DMS53 treated with DMSO at 0.1 percent for 48 hours (cell line): ENCODE measurements around the gene SAE1.

ENCODE experiments used
- DNase-seq: peaks from one replicate; lab custom pipeline; 2025; ENCODE audit not compliant: unreplicated experiment; lab: John Stamatoyannopoulos, UW

SAE1 gene

DNA sequence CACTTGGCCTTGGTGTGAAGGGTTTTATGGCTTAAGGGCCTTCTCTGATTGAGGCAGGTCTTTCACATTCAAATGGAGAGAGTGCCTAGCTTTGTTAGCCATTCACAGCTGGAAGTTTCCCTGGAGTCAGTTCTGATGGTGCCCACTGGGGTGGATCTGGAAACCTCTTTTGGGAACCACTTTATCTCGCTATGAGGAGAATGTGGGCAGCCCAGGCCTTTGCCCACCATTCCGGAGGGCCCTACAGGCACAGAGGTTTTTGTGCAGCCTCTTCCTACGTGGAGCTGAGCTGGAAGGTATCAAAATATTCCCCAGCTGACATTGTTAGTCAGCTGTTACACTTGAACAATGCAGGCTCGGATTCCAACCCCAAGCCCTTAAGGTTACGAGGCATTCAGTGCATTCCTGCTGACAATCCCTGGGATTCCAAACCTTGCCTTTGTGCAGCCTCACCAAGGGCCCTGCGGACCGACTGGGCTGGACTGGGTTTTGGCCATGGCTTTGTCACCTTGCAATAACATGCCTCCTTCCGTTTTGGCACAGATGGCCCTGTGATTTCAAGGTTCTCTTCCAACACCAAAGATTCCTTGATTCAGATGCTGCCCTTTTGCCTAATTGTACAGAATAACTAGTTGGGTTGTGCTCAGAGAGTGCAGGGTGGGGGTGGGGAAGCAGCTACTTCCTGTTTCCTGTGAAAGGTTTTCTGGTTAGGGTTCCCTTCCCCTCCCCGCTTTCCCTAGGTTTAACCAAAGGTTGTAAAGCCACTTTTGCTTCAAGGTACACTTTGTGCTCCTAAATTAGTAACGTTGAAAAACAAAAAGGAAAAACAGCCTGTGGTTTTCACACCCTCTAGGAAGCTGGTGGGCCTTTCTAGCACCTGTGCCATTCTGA is 27.0 kb downstream of the SAE1 start:
- DNase-seq, result no peak

DNA sequence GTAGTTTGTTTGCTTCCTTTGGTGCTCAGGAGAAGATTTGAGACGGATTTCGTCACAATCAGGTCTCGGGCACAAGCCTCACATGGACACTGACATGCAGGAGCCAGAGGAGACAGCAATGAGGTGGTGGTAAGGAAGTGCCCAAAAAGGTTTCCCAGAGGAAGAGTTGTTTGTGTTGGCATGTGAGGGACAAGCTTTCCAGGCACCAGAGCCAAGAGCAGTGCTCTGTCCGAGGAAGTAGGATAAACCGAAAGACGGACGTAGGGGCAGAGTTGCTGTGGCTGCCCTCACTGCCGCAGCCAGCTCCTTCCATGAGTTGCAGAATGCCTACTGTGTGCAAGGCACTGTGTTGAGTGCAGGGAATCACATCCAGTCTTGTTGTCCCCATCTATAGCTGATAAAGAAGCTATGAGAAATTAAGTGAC is 27.7 kb downstream of the SAE1 start:
- no peak for DNase-seq

DNA sequence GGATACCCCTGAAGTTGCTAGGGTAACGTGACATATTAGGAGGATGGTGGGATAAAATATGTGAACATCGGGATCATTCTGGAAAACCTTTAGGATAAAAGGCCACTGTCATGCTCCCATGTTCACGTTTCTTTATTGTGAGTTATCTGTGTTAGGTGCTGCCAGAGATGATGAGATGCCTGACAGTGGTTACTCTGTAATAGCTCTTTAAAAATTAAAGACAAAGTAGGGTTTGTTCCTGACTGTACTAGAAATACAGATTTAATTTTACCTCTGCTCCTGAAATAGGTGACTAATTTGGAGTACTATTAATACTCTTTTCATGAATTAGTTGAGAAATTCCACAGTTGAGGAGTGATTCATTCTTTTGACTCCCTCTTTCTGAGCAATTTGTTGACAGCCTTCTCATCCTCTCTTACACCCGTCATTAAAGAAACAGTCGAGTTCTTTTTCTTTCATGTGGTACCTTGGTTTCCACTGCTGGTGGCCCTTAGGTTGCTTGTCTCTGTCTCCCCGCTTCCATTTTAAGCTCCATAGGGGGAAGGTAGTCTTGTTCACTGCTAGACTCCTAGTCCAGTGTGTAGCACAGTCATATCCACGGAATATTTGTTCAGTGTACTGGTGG is 28.4 kb downstream of the SAE1 start:
- no peak for DNase-seq

DNA sequence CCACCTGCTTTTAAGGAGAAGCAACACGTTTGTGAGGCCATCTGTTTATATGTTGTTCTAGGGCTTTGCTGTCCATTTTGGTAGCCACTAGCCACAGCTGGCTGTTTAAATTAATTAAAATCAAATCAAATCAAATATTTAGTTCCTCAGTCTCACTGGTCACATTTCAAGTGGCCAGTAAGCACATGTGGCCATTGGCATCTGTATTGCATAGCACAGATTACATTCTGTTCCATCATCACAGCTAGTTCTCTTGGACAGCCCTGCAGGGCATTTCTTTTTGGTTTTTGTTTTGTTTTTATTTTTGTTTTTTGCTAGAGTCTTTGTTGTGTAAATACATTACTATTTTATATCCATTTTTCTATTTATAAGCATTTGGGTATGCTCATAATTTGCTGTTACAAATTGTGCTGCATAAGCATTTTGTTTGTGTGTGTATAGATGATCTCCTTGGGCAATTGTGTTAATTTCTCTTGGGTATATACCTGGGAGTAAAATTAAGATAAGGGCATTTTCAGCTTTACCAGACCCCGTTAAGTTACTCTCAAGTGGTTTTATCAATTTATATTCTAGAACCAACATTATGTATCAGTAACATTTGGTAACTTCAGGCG is 31.3 kb downstream of the SAE1 start:
- DNase-seq, result no peak

DNA sequence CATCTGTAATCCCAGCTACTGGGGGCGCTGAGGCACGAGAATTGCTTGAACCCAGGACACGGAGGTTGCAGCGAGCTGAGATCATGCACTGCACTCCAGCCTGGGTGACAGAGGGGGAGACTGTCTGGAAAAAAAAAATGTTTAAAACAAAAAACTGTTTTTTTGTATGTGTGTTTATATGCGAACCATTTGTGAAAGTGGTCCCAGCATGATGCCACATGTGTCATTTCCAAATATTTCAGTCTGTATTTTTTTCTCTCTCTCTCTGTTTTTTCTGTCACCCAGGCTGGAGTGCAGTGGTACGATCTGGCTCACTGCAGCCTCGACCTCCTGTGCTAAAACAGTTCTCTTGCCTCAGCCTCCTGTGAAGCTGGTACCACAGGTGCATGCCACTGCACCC is 37.4 kb downstream of the SAE1 start:
- no peak for DNase-seq

DNA sequence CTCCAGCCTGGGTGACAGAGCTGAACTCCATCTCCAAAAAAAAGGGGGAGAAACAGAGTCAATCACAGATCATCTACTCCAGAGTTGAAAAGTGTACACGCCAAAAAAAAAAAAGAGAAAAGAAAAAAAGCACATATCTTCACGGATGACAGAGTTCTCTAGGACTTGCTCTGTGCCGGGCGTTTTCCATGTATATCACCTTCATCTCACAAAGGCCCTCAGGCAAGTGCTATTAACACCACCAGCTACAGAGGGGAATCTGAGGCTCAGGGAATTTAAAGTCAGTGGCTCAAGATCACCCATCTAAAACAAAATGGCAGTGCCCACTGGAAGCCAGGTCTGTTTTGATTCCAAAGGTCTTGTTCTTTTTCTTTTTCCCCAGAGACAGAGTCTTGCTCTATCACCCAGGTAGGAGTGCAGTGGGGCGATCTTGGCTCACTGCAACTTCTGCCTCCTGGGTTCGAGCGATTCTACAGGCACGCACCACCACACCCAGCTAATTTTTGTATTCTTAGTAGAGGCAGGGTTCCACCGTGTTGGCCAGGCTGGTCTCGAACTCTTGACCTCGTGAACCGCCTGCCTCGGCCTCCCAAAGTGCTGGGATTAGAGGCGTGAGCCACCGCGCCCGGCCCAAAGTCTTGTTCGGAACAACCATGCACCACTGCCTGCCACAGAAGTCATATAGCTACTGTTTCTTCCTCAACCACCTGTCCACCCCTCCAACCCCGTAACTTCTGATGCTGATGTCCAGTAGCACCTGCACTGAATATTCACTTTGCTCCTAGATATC is 42.2 kb downstream of the SAE1 start:
- no peak for DNase-seq

DNA sequence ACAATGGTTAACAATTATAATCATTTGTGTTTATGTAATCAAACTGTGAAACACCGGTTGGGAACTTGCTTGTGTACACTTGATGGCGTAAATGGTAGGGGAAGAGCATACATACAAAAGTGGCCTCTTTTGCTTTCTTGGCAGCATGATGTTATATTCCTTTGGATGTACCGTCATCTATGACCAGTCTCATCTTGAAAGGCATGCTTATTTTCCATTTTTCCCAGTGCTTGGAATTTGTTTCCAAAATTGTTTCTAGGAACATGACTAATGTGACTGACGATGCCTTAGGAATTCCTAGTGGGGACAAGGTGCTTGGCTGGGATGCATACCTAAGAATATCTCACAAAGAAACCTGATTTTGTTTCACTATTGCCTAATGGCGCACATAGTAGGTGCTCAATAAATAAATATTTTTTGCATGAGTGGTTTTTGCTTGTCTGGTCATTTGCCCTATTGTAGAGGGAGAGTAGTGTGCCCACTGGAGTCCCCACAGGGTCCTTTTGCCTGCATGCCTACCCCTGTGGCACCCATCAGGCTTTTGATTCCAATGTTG is 45.5 kb downstream of the SAE1 start:
- DNase-seq, result no peak

DNA sequence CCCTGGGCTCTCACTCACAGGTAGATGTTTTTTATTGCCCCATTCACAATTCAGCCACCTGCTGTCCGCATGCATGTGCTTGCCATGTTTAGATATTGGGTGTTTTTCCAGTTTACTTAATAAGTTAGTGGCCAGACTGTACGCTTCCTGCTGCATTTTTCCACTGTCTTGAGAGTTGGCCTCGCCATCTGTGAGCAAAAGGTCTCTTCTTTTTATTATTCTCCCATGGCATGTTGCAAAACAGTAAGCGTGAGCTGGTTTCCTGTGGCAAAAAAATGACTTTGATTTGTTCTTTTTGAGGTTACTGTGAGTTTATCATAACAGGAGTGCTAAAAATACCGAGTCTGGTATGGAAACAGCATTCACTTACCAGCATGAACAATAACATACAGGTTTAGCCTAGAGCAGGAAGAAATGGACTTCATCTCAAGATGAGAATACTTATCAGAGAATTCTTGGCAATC is 46.0 kb downstream of the SAE1 start:
- no peak for DNase-seq

DNA sequence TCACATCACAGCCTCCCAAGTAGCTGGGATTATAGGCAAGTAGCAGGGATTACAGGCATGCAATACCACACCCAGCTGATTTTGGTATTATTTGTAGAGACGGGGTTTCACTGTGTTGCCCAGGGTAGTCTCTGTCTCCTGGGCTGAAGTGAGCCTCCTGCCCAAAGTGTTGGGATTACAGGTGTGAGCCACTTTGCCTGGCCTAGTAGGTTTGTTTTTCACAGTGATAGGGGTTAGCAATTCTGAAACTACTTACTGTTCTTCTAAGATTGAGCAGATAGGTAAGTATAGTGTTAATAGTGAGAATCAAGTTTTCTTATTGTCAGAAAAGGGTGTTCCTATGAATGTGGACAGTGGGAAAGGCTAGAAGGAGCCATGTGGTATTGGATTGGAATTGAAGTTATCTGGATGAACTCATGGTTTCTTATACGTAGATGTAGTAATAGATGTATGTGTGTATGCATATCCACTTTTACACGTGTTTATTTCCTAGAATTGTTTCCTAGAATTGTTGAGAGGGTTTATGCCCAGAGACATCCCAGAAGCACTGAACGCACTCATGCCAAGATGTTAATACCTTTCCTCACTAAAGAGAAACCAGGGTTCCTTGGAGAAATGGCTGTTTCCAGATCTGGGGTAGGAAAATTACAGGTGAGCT is 49.1 kb downstream of the SAE1 start:
- no peak for DNase-seq

DNA sequence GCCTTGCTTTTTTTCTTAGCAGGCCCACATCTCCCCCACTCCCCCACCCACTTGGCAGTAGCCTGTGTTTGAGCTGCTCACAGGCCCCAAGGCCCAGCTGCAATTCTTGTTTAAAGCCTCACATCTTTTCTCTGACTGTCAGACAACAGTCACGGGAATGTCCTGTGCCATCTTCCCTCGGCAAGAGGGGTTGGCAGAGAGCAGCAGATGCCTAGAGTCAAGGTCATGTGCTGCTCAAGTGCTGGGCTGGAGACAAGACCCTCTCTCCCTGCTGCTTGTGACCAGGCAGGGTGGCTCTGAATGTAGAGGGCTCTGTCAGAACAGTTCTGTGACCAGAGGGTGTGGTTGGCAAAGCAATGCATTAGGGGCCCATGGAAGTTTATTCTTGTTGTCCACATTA is 53.0 kb downstream of the SAE1 start:
- DNase-seq, result no peak

DNA sequence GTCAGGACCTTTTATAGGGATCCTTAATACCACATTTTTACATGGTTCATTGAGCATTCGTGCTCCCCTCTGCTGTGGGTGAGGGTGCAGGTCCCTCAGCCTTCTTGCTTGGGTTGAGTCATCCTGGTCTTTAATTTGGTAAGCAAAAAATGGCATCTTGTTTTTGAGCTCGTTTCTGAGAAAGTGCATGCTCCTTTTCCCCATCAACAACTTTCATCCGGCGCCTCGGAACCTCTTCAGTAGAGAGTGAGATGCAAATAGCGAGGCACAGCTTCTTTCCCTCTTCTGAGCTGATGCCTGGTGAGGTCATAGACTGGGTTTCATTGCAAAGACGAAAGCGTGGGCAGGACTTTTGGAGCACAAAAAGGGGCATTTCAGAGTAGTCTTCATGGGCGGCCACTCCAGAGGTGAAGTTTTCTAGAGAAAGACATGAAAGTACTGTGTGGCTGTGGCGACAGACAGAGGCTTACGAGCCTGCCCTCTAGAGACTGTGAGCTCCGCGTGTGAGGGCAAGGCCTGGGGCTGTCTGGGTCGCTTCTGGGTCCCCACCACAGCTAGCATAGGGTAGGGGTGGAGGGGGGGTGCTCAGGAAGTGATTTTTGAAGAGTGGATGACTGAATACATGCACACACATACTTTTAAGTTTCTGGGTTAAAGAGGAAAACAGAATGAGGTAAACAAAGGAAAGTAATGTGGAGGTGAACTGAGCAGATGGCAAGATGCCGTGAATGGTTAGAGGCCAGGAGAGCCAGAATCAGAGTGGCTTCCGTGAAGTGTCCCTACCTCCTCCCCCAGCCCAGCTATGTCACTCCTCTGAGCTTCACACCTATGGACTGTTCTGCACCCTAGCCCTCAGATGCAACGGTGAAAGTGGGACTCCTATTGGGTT is 56.1 kb downstream of the SAE1 start:
- DNase-seq, result no peak

DNA sequence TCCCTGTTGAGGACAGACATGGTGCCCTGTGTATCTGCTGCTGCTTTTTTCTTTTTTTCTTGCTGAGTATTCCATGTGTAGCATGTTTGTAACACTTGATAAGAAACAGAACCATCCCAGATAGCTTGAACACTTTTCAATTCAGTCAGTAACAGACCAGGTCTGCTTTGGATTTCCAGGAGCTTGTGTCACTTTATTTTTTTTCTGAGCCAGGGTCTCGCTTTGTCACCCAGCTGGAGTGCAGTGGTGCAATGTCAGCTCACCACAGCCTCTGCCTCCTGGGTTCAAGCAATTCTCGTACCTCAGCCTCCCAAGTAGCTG is 56.7 kb downstream of the SAE1 start:
- DNase-seq, result no peak

DNA sequence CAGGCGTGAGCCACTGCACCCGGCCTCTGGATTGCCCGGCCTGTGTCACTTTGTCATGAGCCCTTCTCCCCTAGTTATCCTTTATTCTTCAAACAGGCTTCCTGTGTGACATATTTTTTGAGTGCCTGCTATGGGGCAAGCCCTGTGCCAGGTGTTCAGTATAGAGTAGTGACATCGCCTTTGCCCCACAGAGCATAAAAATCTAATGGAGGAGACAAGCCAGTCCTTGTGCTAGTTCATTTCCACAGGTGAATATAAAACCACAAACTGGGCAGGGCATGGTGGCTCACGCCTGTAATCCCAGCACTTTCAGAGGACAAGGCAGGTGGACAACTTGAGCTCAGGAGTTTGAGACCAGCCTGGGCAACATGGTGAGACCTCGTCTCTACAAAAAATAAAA is 57.2 kb downstream of the SAE1 start:
- no peak for DNase-seq

DNA sequence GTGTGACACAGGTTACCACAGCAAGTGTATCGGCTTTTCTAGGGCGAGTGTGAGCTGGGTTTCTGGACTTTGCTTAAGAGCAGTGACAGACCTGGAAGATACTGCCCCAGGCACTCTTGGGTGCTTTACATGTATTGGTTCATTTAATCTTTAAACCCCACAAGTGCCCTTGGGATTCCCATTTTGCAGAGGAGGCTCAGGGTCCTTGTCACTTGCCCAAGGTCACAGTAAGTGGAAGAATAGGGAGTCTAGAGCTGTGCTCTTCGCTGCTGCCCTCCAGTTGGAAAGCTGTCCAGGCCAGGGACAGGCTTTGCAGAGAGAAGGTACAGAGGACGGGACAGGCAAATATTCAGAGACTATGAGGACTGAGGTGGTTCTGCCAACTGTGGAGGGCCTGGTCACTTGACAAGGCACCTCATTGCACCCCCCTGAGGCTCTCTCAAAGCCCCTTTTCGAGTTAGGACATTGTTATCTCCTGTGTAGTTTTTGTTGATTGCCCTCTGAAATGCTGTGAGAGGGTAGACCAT is 57.9 kb downstream of the SAE1 start:
- DNase-seq, result no peak

DNA sequence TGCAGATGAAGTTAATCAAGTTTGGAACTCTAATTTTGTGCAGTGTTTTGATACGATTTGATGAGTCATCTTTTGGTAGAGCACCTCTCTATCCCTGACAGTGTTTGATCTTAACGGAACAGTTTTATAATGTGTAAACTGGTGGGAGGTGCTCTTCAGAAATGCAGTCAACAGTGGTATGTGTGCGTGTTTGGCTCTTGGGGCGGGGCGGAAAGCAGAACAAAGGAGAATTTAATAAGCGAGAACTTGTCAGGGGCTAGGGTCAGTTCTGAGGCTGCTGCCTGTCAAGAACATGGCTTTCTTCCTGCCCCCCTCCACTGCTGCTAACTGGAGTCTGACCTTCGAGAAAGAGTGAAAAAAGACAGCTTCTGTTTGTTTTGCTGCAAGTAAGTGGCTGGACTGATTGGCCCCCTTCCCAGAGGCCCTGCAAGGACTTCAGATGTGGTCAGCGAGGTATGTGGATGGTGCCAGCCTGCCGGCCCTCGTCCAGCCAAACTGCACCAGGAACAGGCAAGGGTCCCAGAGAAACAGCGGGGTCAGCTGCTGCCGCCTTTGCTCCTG is 59.6 kb downstream of the SAE1 start:
- DNase-seq, result peak; percentile 25

DNA sequence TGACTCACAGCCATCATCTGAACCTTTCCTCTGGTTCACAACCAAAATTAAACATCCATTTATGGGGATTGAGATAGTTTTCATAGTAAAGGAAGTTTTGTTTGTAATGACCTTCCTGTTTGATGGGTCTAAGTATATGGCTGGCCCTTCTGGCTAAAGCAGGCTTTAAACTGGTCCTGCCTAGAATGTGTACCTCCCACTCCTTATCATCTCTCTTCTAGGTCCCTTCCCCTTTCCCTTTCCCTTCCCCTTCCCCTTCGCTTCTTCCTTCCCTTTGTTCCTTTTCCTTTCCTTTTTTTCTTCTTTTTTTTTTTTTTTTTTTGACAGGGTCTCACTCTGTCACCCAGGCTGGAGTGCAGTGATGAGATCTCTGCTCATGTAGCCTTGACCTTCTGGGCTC is 64.8 kb downstream of the SAE1 start:
- no peak for DNase-seq

DNA sequence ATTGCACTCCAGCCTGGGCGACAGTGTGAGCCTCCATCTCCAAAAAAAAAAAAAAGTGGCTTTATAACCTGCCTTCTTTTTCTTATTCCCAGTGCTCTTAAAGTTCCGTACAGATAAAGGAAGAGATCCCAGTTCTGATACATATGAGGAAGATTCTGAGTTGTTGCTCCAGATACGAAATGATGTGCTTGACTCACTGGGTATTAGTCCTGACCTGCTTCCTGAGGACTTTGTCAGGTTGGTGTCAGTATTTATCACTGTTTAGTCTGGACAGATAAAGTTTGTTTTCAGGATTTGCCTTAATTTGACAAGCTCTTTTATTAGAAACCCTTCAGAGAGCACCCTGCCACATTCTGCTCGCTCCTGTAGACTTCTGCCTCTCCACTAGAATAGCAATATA is 66.5 kb downstream of the SAE1 start:
- no peak for DNase-seq

DNA sequence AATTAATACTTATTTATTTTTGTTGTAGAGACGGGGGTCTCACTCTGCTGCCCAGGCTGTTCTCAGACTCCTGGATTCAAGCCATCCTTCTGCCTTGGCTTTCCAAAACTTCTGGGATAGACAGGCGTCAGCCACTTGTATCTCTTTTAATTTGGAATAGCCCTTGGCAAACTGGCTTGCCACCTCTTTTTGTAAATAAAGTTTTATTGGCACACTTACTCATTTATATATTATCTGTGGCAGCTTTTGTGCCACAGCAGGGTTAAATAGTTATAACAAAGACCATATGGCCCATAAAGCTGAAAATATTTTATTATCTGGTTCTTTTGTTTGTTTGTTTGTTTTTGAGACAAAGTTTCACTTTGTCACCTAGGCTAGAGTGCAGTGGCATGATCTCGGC is 69.9 kb downstream of the SAE1 start:
- no peak for DNase-seq

DNA sequence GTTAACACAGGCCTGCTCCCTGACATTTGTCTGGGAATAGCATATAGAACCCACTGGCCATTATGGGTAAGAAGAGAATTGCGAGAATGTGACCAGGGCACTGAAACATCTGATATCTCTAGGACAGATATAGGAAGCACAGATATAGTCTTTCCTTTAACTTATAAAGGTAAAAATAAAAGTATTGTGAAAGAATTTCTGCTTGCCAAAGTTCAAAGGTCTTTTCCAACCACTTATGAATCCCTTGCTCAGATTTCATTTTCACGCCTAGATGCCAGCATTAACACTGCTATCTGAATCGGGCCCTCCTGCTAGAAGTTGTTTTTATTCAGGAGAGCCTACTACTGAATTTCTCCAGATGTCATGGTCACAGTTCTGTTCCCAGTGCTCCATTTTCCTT is 72.6 kb downstream of the SAE1 start:
- no peak for DNase-seq
